ENCODE results near the gene ABCA10. TPM values are rescaled to one million over a fixed set of nuclear protein-coding genes. Genes with fewer than 3 reads are reported as not detected.
A peak's percentile ranks its signal among the peaks of the same experiment; 100 is the strongest.

Gene ABCA10
- total RNA-seq, 1 experiment from 2014 or later: not detected

GRCh38 chr17:69218986-69219385 is 9.6 kb downstream of the ABCA10 start:
- DNase-seq: no peak
- Histone ChIP-seq H3K9me3 (ENCODE audit: insufficient read depth, low read depth) (no peaks in the 10 kb centered on the region), H3K4me3 (no peak overlapping the region), H2AFZ (no peak overlapping the region), H3K4me1 (replicated peaks; ENCODE audit: insufficient read depth) (no peaks in the 10 kb centered on the region), H3K27ac (no peak overlapping the region), H3K27me3 (ENCODE audit: insufficient read depth, low read depth) (no peaks in the 10 kb centered on the region), H3K4me2 (no peak overlapping the region), H3K36me3 (ENCODE audit: low read depth) (no peaks in the 10 kb centered on the region), H4K20me1 (ENCODE audit: insufficient read depth) (no peaks in the 10 kb centered on the region), H3K79me2 (ENCODE audit: low read depth) (no peaks in the 10 kb centered on the region), H3K9me2 (ENCODE audit: insufficient read depth) (0 out of 2 replicates have a peak, but pooled peaks cover 3% of the 10 kb centered on the region), H3F3A (ENCODE audit: insufficient read depth, low read depth) (no peaks in the 10 kb centered on the region)
- intact Hi-C loops (cut with micrococcal nuclease; ENCODE audit: unreplicated experiment): loop anchor here (10.0 kb wide), 1 partner anchor 174 kb away; no protein-coding TSS in a partner anchor
- no TSS peak for BruUV-seq (replicated peaks)
- ChIA-PET CTCF (no interaction called here), POLR2A (ENCODE audit: unreplicated experiment) (no interaction called here)
- TF ChIP-seq EZH2 (IDR thresholded peaks at IDR 0.05; ENCODE audit: low read depth) (no peak), CTCF (conservative IDR thresholded peaks at IDR 0.05) (no peak)

- peak in 1 of 2 experiments; percentile 28 for DNase-seq
- ChIA-PET CTCF (no interaction called here), POLR2A (ENCODE audit: unreplicated experiment) (no interaction called here)
- TF ChIP-seq CTCF (conservative IDR thresholded peaks at IDR 0.05) (no peak), EZH2 (IDR thresholded peaks at IDR 0.05; ENCODE audit: low read depth) (no peak)
- H3K4me1 ChIP-seq (replicated peaks; ENCODE audit: insufficient read depth): no peaks in the 10 kb centered on the region
- no peaks in the 10 kb centered on the region for H3K9me3 ChIP-seq (ENCODE audit: insufficient read depth, low read depth)
- H2AFZ ChIP-seq: no peak overlapping the region
- no peak overlapping the region for H3K4me2 ChIP-seq
- BruUV-seq (replicated peaks): no TSS peak
- no peaks in the 10 kb centered on the region for H3K9me2 ChIP-seq (ENCODE audit: insufficient read depth)
- intact Hi-C loops (cut with micrococcal nuclease; ENCODE audit: unreplicated experiment): loop anchor here (10.0 kb wide), 1 partner anchor 168 kb away; no protein-coding TSS in a partner anchor
- no peaks in the 10 kb centered on the region for H3F3A ChIP-seq (ENCODE audit: insufficient read depth, low read depth)
- no peaks in the 10 kb centered on the region for H4K20me1 ChIP-seq (ENCODE audit: insufficient read depth)
- no peaks in the 10 kb centered on the region for H3K36me3 ChIP-seq (ENCODE audit: low read depth)
- H3K27ac ChIP-seq: no peak overlapping the region
- no peaks in the 10 kb centered on the region for H3K79me2 ChIP-seq (ENCODE audit: low read depth)
- H3K4me3 ChIP-seq: no peak overlapping the region
- H3K27me3 ChIP-seq (ENCODE audit: insufficient read depth, low read depth): no peaks in the 10 kb centered on the region
Observed at GRCh38 chr17:69213059-69213813, 15.4 kb downstream of the ABCA10 start.

- H3K79me2 ChIP-seq (ENCODE audit: low read depth): no peaks in the 10 kb centered on the region
- no TSS peak for BruUV-seq (replicated peaks)
- ChIA-PET POLR2A (ENCODE audit: unreplicated experiment) (no interaction called here), CTCF (no interaction called here)
- no peaks in the 10 kb centered on the region for H3F3A ChIP-seq (ENCODE audit: insufficient read depth, low read depth)
- H2AFZ ChIP-seq: no peak overlapping the region
- no peaks in the 10 kb centered on the region for H3K4me1 ChIP-seq (replicated peaks; ENCODE audit: insufficient read depth)
- no peaks in the 10 kb centered on the region for H3K9me2 ChIP-seq (ENCODE audit: insufficient read depth)
- intact Hi-C loops (cut with micrococcal nuclease; ENCODE audit: unreplicated experiment): no loop called here
- H3K4me3 ChIP-seq: no peak overlapping the region
- no peak for TF ChIP-seq EZH2 (IDR thresholded peaks at IDR 0.05; ENCODE audit: low read depth)
- no peak for TF ChIP-seq CTCF (conservative IDR thresholded peaks at IDR 0.05)
- no peak for DNase-seq
- no peaks in the 10 kb centered on the region for H3K27me3 ChIP-seq (ENCODE audit: insufficient read depth, low read depth)
- H3K36me3 ChIP-seq (ENCODE audit: low read depth): no peaks in the 10 kb centered on the region
- H4K20me1 ChIP-seq (ENCODE audit: insufficient read depth): no peaks in the 10 kb centered on the region
- no peak overlapping the region for H3K4me2 ChIP-seq
- H3K9me3 ChIP-seq (ENCODE audit: insufficient read depth, low read depth): no peaks in the 10 kb centered on the region
- H3K27ac ChIP-seq: no peak overlapping the region
Observed at GRCh38 chr17:69208640-69209039, 20.0 kb downstream of the ABCA10 start.
